SK-N-SH (cell line): ENCODE results near the gene OPCML. TPM values are rescaled to one million over a fixed set of nuclear protein-coding genes. Genes with fewer than 3 reads are reported as not detected.

ENCODE experiments used
- CTCF ChIA-PET: fragments of 300-600, 350-600 bp; formaldehyde crosslinking; extraction: SDS; loops from one replicate; lab custom pipeline; 2021; lab: Yijun Ruan, JAX
- POLR2A ChIA-PET: fragments of 350-600 bp; sonication (Branson Sonifier 250); formaldehyde crosslinking; extraction: SDS; loops from one replicate; lab custom pipeline; 2020; ENCODE audit warnings: antibody characterized with exemption, inconsistent platforms; lab: Yijun Ruan, JAX
- DNase-seq: peaks from one replicate; pipeline ENCODE4 v3.0.0; 2012
- H2AFZ ChIP-seq: fragments of 200-600 bp; sonication (generic); 2 replicates; pipeline ENCODE4 v1.8.1; 2016; ENCODE audit warnings: antibody characterized with exemption, mild to moderate bottlenecking, low read depth
- H3F3A ChIP-seq: fragments of 200-600 bp; sonication (generic); replicated peaks from 2 replicates; pipeline ENCODE3; 2016; ENCODE audit warnings: antibody characterized with exemption, mild to moderate bottlenecking; ENCODE audit not compliant: insufficient read depth
- H3K27ac ChIP-seq, 2 experiments: fragments of 200-500 bp in 1 of 2; fragments of 200-600 bp in 1 of 2; sonication (Bioruptor generic) in 1 of 2; sonication (generic), shearing (Covaris generic) in 1 of 2; 2 replicates each; pipeline versions ENCODE4 v1.5.1 to v1.6.1; 2014 to 2016; ENCODE audit warnings: low read depth in 2 of 2, inconsistent platforms in 1 of 2, low read length in 1 of 2, mild to moderate bottlenecking in 1 of 2, mixed read lengths in 1 of 2
- H3K27me3 ChIP-seq: fragments of 200-600 bp; sonication (generic), shearing (Covaris generic); 2 replicates; pipeline ENCODE4 v1.6.1; 2016; ENCODE audit warnings: mixed run types; ENCODE audit not compliant: insufficient read depth
- H3K36me3 ChIP-seq, 2 experiments: fragments of 200-500 bp in 1 of 2; fragments of 200-600 bp in 1 of 2; sonication (Bioruptor generic) in 1 of 2; sonication (generic) in 1 of 2; replicated peaks in 1 of 2; 2 replicates each; pipeline versions ENCODE3 to v1.5.1; 2014 to 2016; ENCODE audit warnings: low read length in 1 of 2, mild to moderate bottlenecking in 1 of 2; ENCODE audit not compliant: insufficient read depth in 2 of 2, control insufficient read depth in 1 of 2
- H3K4me1 ChIP-seq, 2 experiments: fragments of 200-500 bp in 1 of 2; fragments of 200-600 bp in 1 of 2; sonication (Bioruptor generic) in 1 of 2; sonication (generic), shearing (Covaris generic) in 1 of 2; 2 replicates each; pipeline versions ENCODE4 v1.5.1 to v1.6.1; 2014 to 2016; ENCODE audit warnings: low read depth in 1 of 2, low read length in 1 of 2, mixed run types in 1 of 2; ENCODE audit not compliant: insufficient read depth in 2 of 2, control insufficient read depth in 1 of 2
- H3K4me2 ChIP-seq: fragments of 200-600 bp; sonication (generic), shearing (Covaris generic); 2 replicates; pipeline ENCODE4 v1.6.1; 2017; ENCODE audit warnings: mixed run types
- H3K4me3 ChIP-seq, 2 experiments: fragments of 200-500 bp in 1 of 2; fragments of 200-600 bp in 1 of 2; sonication (Bioruptor generic) in 1 of 2; sonication (generic), shearing (Covaris generic) in 1 of 2; 2 replicates each; pipeline versions ENCODE4 v1.5.1 to v1.8.1; 2014 to 2016; ENCODE audit warnings: low read depth in 2 of 2, inconsistent platforms in 1 of 2, low read length in 1 of 2, mild to moderate bottlenecking in 1 of 2, mixed read lengths in 1 of 2, moderate library complexity in 1 of 2
- H3K79me2 ChIP-seq: fragments of 200-600 bp; sonication (generic); 2 replicates; pipeline ENCODE4 v1.8.1; 2017; ENCODE audit warnings: mild to moderate bottlenecking; ENCODE audit not compliant: insufficient read depth
- H3K9ac ChIP-seq: fragments of 200-600 bp; sonication (generic); 2 replicates; pipeline ENCODE4 v1.6.1; 2017; ENCODE audit warnings: mixed run types
- H3K9me2 ChIP-seq: fragments of 200-600 bp; sonication (generic); 2 replicates; pipeline ENCODE4 v1.6.1; 2017; ENCODE audit warnings: mixed run types
- H3K9me3 ChIP-seq: fragments of 200-600 bp; sonication (generic); 2 replicates; pipeline ENCODE4 v1.6.1; 2017; ENCODE audit warnings: mixed run types, mild to moderate bottlenecking, moderate library complexity
- H4K20me1 ChIP-seq: fragments of 200-600 bp; sonication (generic); 2 replicates; pipeline ENCODE4 v1.6.1; 2017; ENCODE audit warnings: mild to moderate bottlenecking, mixed run types; ENCODE audit not compliant: insufficient read depth
- CHD2 ChIP-seq: fragments of 150-350 bp; IDR thresholded peaks from 2 replicates; pipeline ENCODE4 v1.6.1; 2018; ENCODE audit warnings: low read length; ENCODE audit not compliant: partially characterized antibody
- EZH2phosphoT487 ChIP-seq: fragments of 200-600 bp; sonication (generic); IDR thresholded peaks from 2 replicates; pipeline ENCODE4 v1.6.1; 2017; ENCODE audit warnings: low read depth, mixed run types, mild to moderate bottlenecking, antibody characterized with exemption, moderate library complexity, borderline replicate concordance
- FOSL2 ChIP-seq: IDR thresholded peaks from 2 replicates; pipeline ENCODE4 v1.4.0; 2012; ENCODE audit warnings: low read depth, mild to moderate bottlenecking, moderate library complexity, borderline replicate concordance
- FOXJ3 ChIP-seq: sonication (generic); formaldehyde crosslinking; IDR thresholded peaks from 2 replicates; pipeline ENCODE4 v1.5.1; 2020; ENCODE audit warnings: mild to moderate bottlenecking, missing genetic modification reagents
- MEF2A ChIP-seq: IDR thresholded peaks from 2 replicates; pipeline ENCODE4 v1.4.0; 2012; ENCODE audit warnings: low read depth, borderline replicate concordance
- MXI1 ChIP-seq: IDR thresholded peaks from 2 replicates; pipeline ENCODE4 v1.6.1; 2012; ENCODE audit warnings: mild to moderate bottlenecking, low read depth, low read length, improper control_type of control experiment
- NFIC ChIP-seq: IDR thresholded peaks from 2 replicates; pipeline ENCODE4 v1.4.0; 2012; ENCODE audit warnings: borderline replicate concordance
- POLR2AphosphoS5 ChIP-seq: IDR thresholded peaks from 2 replicates; pipeline ENCODE4 v1.6.1; 2012; ENCODE audit warnings: low read depth, low read length
- RAD21 ChIP-seq: IDR thresholded peaks from 2 replicates; pipeline ENCODE4 v1.6.1; 2012; ENCODE audit warnings: mild to moderate bottlenecking, low read length
- RCOR1 ChIP-seq: fragments of 150-350 bp; IDR thresholded peaks from 2 replicates; pipeline ENCODE4 v1.6.1; 2017; ENCODE audit warnings: antibody characterized with exemption, low read length
- RXRA ChIP-seq: IDR thresholded peaks from 2 replicates; pipeline ENCODE4 v1.4.0; 2012; ENCODE audit warnings: low read depth, mild to moderate bottlenecking, borderline replicate concordance
- SMC3 ChIP-seq: IDR thresholded peaks from 2 replicates; pipeline ENCODE4 v1.6.1; 2012; ENCODE audit warnings: low read depth, low read length, improper control_type of control experiment
- WGBS: methylation state at CpG from one replicate; pipeline ENCODE4 v1.1.6; 2017; ENCODE audit warnings: low lambda C conversion rate; 5-methylcytosine and 5-hydroxymethylcytosine counted together
- polyA plus RNA-seq, 3 experiments: library from polyadenylated mRNA; depleted of rRNA; stranded (reverse); fragments of >200 nt; gene quantifications; 2 replicates each; pipeline ENCODE4 v1.2.3, GENCODE V29; 2012
- TF ChIP-seq, protein P1 (sequence below): IDR thresholded peaks from 2 replicates; pipeline ENCODE4 v1.4.0; 2012; ENCODE audit warnings: low read depth, borderline replicate concordance
- TF ChIP-seq, protein P2 (sequence below): IDR thresholded peaks from 2 replicates; pipeline ENCODE4 v1.4.0; 2012; ENCODE audit warnings: low read depth, borderline replicate concordance
- TF ChIP-seq, protein P3 (sequence below): IDR thresholded peaks from 2 replicates; pipeline ENCODE4 v1.6.1; 2012; ENCODE audit warnings: mild to moderate bottlenecking, low read depth, low read length, moderate library complexity
- TF ChIP-seq, protein P4 (sequence below): fragments of 150-350 bp; IDR thresholded peaks from 2 replicates; pipeline ENCODE4 v1.6.1; 2016; ENCODE audit warnings: mild to moderate bottlenecking, low read depth, low read length
- TF ChIP-seq, protein P5 (sequence below): fragments of 150-350 bp; IDR thresholded peaks from 2 replicates; pipeline ENCODE4 v1.6.1; 2017; ENCODE audit warnings: antibody characterized with exemption, low read length, low read depth, borderline replicate concordance
- TF ChIP-seq, protein P6 (sequence below): IDR thresholded peaks from 2 replicates; pipeline ENCODE4; 2012

OPCML gene
- polyA plus RNA-seq, 1 of the 3 experiments (the other 2 are of a cell fraction): not detected

DNA sequence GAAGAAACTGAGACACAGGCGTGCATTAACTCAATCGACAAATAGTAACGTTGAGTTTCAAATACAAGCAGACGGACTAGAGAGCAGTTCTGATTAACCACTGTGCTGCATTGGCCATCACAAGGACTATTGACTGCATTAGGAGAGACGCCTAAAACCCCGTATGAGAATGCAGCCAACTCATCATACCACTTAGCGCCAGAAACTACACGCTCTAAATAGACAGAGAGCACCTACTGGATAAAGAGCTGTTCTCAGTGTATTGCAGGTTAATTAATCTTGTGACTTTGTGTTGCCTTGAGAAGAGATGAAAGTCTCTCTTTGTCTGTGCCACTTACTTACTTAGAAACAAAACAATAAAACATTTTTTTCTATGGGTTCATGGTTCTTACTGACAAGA is 484.0 kb downstream of the OPCML start (continued):
- TF ChIP-seq, protein P1, sequence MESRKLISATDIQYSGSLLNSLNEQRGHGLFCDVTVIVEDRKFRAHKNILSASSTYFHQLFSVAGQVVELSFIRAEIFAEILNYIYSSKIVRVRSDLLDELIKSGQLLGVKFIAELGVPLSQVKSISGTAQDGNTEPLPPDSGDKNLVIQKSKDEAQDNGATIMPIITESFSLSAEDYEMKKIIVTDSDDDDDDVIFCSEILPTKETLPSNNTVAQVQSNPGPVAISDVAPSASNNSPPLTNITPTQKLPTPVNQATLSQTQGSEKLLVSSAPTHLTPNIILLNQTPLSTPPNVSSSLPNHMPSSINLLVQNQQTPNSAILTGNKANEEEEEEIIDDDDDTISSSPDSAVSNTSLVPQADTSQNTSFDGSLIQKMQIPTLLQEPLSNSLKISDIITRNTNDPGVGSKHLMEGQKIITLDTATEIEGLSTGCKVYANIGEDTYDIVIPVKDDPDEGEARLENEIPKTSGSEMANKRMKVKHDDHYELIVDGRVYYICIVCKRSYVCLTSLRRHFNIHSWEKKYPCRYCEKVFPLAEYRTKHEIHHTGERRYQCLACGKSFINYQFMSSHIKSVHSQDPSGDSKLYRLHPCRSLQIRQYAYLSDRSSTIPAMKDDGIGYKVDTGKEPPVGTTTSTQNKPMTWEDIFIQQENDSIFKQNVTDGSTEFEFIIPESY: no peak
- TF ChIP-seq EZH2phosphoT487 (no peak), RCOR1 (no peak), POLR2AphosphoS5 (no peak), CHD2 (no peak), SMC3 (no peak), RXRA (no peak)
- TF ChIP-seq, protein P2, sequence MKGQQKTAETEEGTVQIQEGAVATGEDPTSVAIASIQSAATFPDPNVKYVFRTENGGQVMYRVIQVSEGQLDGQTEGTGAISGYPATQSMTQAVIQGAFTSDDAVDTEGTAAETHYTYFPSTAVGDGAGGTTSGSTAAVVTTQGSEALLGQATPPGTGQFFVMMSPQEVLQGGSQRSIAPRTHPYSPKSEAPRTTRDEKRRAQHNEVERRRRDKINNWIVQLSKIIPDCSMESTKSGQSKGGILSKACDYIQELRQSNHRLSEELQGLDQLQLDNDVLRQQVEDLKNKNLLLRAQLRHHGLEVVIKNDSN: no peak

DNA sequence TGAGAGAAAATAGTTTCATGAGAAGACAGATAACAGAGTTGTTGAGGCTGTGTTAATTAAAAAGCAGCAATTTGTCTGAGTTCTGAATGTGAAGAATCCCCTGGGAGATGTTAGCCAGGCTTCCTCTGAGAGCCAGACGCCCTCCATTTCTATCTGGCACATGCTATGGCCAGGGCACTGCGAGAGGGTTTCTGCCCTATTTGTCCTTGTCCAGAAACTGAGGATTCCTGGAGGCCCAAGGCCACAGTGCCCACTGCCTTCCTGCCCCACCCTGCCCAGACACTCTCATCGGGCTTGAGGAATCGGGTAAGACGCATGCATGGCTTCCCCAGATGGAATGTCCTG is 484.6 kb downstream of the OPCML start:
- Histone ChIP-seq H3K27me3 (no peaks in the 10 kb centered on the region), H3K27ac (no peak overlapping the region), H4K20me1 (no peaks in the 10 kb centered on the region), H3K36me3 (no peaks in the 10 kb centered on the region), H3F3A (no peaks in the 10 kb centered on the region), H3K4me3 (no peak overlapping the region), H3K9me3 (no peaks in the 10 kb centered on the region), H3K9ac (no peak overlapping the region), H3K9me2 (no peaks in the 10 kb centered on the region), H3K79me2 (no peaks in the 10 kb centered on the region), H3K4me1 (peaks cover 0 to 5% of the 10 kb centered on the region in 2 experiments; a peak in 1 of 4 replicates), H3K4me2 (no peak overlapping the region), H2AFZ (no peak overlapping the region)
- ChIA-PET POLR2A (no interaction called here), CTCF (interaction anchor here (5.0 kb wide), 1 partner anchor 31 kb away, joined by 33 read pairs; no protein-coding TSS in a partner anchor)
- 40% methylated on average over 4 of the region's 5 CpGs for WGBS
- no peak for TF ChIP-seq MEF2A
- TF ChIP-seq, protein P3, sequence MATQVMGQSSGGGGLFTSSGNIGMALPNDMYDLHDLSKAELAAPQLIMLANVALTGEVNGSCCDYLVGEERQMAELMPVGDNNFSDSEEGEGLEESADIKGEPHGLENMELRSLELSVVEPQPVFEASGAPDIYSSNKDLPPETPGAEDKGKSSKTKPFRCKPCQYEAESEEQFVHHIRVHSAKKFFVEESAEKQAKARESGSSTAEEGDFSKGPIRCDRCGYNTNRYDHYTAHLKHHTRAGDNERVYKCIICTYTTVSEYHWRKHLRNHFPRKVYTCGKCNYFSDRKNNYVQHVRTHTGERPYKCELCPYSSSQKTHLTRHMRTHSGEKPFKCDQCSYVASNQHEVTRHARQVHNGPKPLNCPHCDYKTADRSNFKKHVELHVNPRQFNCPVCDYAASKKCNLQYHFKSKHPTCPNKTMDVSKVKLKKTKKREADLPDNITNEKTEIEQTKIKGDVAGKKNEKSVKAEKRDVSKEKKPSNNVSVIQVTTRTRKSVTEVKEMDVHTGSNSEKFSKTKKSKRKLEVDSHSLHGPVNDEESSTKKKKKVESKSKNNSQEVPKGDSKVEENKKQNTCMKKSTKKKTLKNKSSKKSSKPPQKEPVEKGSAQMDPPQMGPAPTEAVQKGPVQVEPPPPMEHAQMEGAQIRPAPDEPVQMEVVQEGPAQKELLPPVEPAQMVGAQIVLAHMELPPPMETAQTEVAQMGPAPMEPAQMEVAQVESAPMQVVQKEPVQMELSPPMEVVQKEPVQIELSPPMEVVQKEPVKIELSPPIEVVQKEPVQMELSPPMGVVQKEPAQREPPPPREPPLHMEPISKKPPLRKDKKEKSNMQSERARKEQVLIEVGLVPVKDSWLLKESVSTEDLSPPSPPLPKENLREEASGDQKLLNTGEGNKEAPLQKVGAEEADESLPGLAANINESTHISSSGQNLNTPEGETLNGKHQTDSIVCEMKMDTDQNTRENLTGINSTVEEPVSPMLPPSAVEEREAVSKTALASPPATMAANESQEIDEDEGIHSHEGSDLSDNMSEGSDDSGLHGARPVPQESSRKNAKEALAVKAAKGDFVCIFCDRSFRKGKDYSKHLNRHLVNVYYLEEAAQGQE: no peak
- TF ChIP-seq, protein P4, sequence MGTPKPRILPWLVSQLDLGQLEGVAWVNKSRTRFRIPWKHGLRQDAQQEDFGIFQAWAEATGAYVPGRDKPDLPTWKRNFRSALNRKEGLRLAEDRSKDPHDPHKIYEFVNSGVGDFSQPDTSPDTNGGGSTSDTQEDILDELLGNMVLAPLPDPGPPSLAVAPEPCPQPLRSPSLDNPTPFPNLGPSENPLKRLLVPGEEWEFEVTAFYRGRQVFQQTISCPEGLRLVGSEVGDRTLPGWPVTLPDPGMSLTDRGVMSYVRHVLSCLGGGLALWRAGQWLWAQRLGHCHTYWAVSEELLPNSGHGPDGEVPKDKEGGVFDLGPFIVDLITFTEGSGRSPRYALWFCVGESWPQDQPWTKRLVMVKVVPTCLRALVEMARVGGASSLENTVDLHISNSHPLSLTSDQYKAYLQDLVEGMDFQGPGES: no peak
- TF ChIP-seq NFIC: no peak
- no peak for TF ChIP-seq RAD21
- TF ChIP-seq FOSL2: no peak
- TF ChIP-seq, protein P2: no peak
- TF ChIP-seq, protein P5, sequence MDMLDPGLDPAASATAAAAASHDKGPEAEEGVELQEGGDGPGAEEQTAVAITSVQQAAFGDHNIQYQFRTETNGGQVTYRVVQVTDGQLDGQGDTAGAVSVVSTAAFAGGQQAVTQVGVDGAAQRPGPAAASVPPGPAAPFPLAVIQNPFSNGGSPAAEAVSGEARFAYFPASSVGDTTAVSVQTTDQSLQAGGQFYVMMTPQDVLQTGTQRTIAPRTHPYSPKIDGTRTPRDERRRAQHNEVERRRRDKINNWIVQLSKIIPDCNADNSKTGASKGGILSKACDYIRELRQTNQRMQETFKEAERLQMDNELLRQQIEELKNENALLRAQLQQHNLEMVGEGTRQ: no peak
- no peak for TF ChIP-seq MXI1
- no peak for TF ChIP-seq CHD2
- TF ChIP-seq, protein P1: no peak
- TF ChIP-seq, protein P6, sequence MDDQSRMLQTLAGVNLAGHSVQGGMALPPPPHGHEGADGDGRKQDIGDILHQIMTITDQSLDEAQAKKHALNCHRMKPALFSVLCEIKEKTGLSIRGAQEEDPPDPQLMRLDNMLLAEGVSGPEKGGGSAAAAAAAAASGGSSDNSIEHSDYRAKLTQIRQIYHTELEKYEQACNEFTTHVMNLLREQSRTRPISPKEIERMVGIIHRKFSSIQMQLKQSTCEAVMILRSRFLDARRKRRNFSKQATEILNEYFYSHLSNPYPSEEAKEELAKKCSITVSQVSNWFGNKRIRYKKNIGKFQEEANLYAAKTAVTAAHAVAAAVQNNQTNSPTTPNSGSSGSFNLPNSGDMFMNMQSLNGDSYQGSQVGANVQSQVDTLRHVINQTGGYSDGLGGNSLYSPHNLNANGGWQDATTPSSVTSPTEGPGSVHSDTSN: no peak
- no peak for TF ChIP-seq FOXJ3
- no peak for DNase-seq
